ENCODE measurements around the gene MGAT3.

- TF ChIP-seq EZH2 (IDR thresholded peaks at IDR 0.05; ENCODE audit: borderline replicate concordance, low read length) (no peak), CTCF (conservative IDR thresholded peaks at IDR 0.05 in 1 of 2, IDR thresholded peaks at IDR 0.05 in 1 of 2; ENCODE audit: extremely low read depth in 1 of 2, insufficient read depth in 1 of 2, low read depth in 1 of 2, low read length in 2 of 2) (no peak)
These were observed 31.8 kb downstream of the MGAT3 start for GRCh38 chr22:39488563-39489083.

All from mammary epithelial cell (primary cell).